Gastroesophageal sphincter (tissue), 3 donors: ENCODE data around the gene TENM3.

Experiments
- CTCF ChIP-seq, 4 experiments: fragments of 200-600 bp in 2 of 4; fragments of 450-650 bp in 2 of 4; sonication (generic) in 1 of 4; IDR thresholded peaks; one replicate each; pipeline ENCODE4 v1.5.1; 2017 to 2019; ENCODE audit warnings: antibody characterized with exemption in 4 of 4, mild to moderate bottlenecking in 2 of 4, moderate library complexity in 2 of 4
- POLR2A ChIP-seq, 2 donors: fragments of 450-650 bp; IDR thresholded peaks; one replicate each; pipeline ENCODE4 v1.6.1; 2017; ENCODE audit warnings: antibody characterized with exemption in 2 of 2, mild to moderate bottlenecking in 2 of 2, moderate library complexity in 1 of 2
- POLR2AphosphoS5 ChIP-seq: sonication (generic); formaldehyde crosslinking; IDR thresholded peaks from one replicate; pipeline ENCODE4 v1.6.1; 2017; ENCODE audit warnings: antibody characterized with exemption

- TF ChIP-seq CTCF (IDR thresholded peaks at IDR 0.05) (no peak), POLR2AphosphoS5 (no peak), POLR2A (IDR thresholded peaks at IDR 0.05) (no peak)
Observed at GRCh38 chr4:182206916-182207315, 36.3 kb upstream of the TENM3 start.
